HG03196 (cell line): ENCODE data around the gene UBQLN1.

ENCODE experiments used
- ATAC-seq: cut with Tn5 transposase; IDR thresholded peaks from one replicate; pipeline ENCODE4 v1.9.1; 2021; ENCODE audit not compliant: unreplicated experiment

The UBQLN1 gene

GRCh38 chr9:83691492-83691891, 16.3 kb downstream of the UBQLN1 start:
- ATAC-seq: no peak

GRCh38 chr9:83688921-83689320, 18.8 kb downstream of the UBQLN1 start:
- ATAC-seq: no peak

- ATAC-seq: no peak
Measured at GRCh38 chr9:83681490-83681889, 26.3 kb downstream of the UBQLN1 start.

GRCh38 chr9:83680233-83680632, 27.5 kb downstream of the UBQLN1 start:
- no peak for ATAC-seq

GRCh38 chr9:83677596-83677995, 30.2 kb downstream of the UBQLN1 start:
- ATAC-seq: no peak

GRCh38 chr9:83675466-83675865, 32.3 kb downstream of the UBQLN1 start:
- ATAC-seq: no peak

GRCh38 chr9:83671451-83671850, 36.3 kb downstream of the UBQLN1 start:
- ATAC-seq: no peak

- ATAC-seq: no peak
Measured at GRCh38 chr9:83670381-83670780, 37.4 kb downstream of the UBQLN1 start.

GRCh38 chr9:83669067-83669466, 38.7 kb downstream of the UBQLN1 start:
- no peak for ATAC-seq

- ATAC-seq: peak; percentile 82
Measured at GRCh38 chr9:83665580-83666200, 42.1 kb downstream of the UBQLN1 start.

- no peak for ATAC-seq
Measured at GRCh38 chr9:83662933-83663332, 44.8 kb downstream of the UBQLN1 start.

- ATAC-seq: no peak
Measured at GRCh38 chr9:83656952-83657351, 50.8 kb downstream of the UBQLN1 start.

- ATAC-seq: no peak
Measured at GRCh38 chr9:83656032-83656680, 51.6 kb downstream of the UBQLN1 start.

- ATAC-seq: no peak
Measured at GRCh38 chr9:83655433-83655832, 52.3 kb downstream of the UBQLN1 start.

- no peak for ATAC-seq
Measured at GRCh38 chr9:83652433-83652832, 55.3 kb downstream of the UBQLN1 start.

GRCh38 chr9:83651558-83651957, 56.2 kb downstream of the UBQLN1 start:
- ATAC-seq: no peak

GRCh38 chr9:83649515-83649914, 58.2 kb downstream of the UBQLN1 start:
- ATAC-seq: no peak

GRCh38 chr9:83649080-83649479, 58.7 kb downstream of the UBQLN1 start:
- ATAC-seq: no peak

- ATAC-seq: no peak
Measured at GRCh38 chr9:83646500-83647239, 61.1 kb downstream of the UBQLN1 start.

GRCh38 chr9:83642793-83643192, 65.0 kb downstream of the UBQLN1 start:
- no peak for ATAC-seq

- no peak for ATAC-seq
Measured at GRCh38 chr9:83639266-83639665, 68.5 kb downstream of the UBQLN1 start.

- ATAC-seq: no peak
Measured at GRCh38 chr9:83637389-83637788, 70.4 kb downstream of the UBQLN1 start.
